ENCODE results near the gene NFASC.

NFASC gene

GRCh38 chr1:205062895-205063294, 192.2 kb downstream of the NFASC start:
- no peak for DNase-seq (ENCODE audit: low spot score)

GRCh38 chr1:205064301-205064700, 193.6 kb downstream of the NFASC start:
- DNase-seq (ENCODE audit: low spot score): no peak

GRCh38 chr1:205064741-205065316, 194.2 kb downstream of the NFASC start:
- DNase-seq (ENCODE audit: low spot score): no peak

GRCh38 chr1:205065666-205066065, 195.0 kb downstream of the NFASC start:
- no peak for DNase-seq (ENCODE audit: low spot score)

- DNase-seq (ENCODE audit: low spot score): no peak
Observed at GRCh38 chr1:205066141-205066818, 195.6 kb downstream of the NFASC start.

- no peak for DNase-seq (ENCODE audit: low spot score)
Observed at GRCh38 chr1:205067031-205067430, 196.4 kb downstream of the NFASC start.

- DNase-seq (ENCODE audit: low spot score): no peak
Observed at GRCh38 chr1:205068001-205068400, 197.3 kb downstream of the NFASC start.

- DNase-seq (ENCODE audit: low spot score): no peak
Observed at GRCh38 chr1:205068457-205069040, 197.9 kb downstream of the NFASC start.

GRCh38 chr1:205069371-205070125, 198.9 kb downstream of the NFASC start:
- peak; percentile 49 for DNase-seq (ENCODE audit: low spot score)

GRCh38 chr1:205071028-205071409, 200.4 kb downstream of the NFASC start:
- DNase-seq (ENCODE audit: low spot score): no peak

- DNase-seq (ENCODE audit: low spot score): peak; percentile 61
Observed at GRCh38 chr1:205071801-205072200, 201.1 kb downstream of the NFASC start.

GRCh38 chr1:205072286-205072685, 201.6 kb downstream of the NFASC start:
- no peak for DNase-seq (ENCODE audit: low spot score)
